HepG2 (cell line): Measurements from ENCODE around the gene ELL. TPM values are rescaled to one million over a fixed set of nuclear protein-coding genes. Genes with fewer than 3 reads are reported as not detected.

Source experiments
- ATAC-seq: fragments of 200-7000 bp; cut with Tn5 transposase; 3 replicates; pipeline ENCODE4 v1.9.1; 2020; ENCODE audit warnings: mild to moderate bottlenecking, moderate library complexity
- BruUV-seq: library from RNA; stranded (reverse); fragments of 400-500 nt; replicated peaks from 2 replicates; lab custom pipeline; 2021; lab: Mats Ljungman, UMichigan
- CTCF ChIA-PET: fragments of 300-600 bp; formaldehyde crosslinking; extraction: SDS; loops from one replicate; lab custom pipeline; 2021; ENCODE audit warnings: low total read pairs, inconsistent platforms, low intra/inter-chr PET ratio; lab: Yijun Ruan, JAX
- POLR2A ChIA-PET: fragments of 350-600 bp; sonication (Branson Sonifier 250); formaldehyde crosslinking; loops from one replicate; lab custom pipeline; 2020; ENCODE audit warnings: antibody characterized with exemption, inconsistent platforms; lab: Yijun Ruan, JAX
- DNase-seq: peaks from one replicate; pipeline ENCODE4 v3.0.0-alpha.2; 2015; ENCODE audit warnings: low spot score
- FAIRE-seq: peaks from 3 replicates; lab custom pipeline; 2011; peaks lifted over from hg19 to GRCh38; lab: Jason Lieb, UNC
- H2AFZ ChIP-seq: one replicate; pipeline ENCODE4 v1.6.1; 2011; ENCODE audit warnings: low read length, inconsistent platforms
- H3K27ac ChIP-seq: fragments of 300-600 bp; 3 replicates; pipeline ENCODE4 v1.8.0; 2011; ENCODE audit warnings: mixed run types, mild to moderate bottlenecking, mixed read lengths, low read length, inconsistent platforms; ENCODE audit not compliant: insufficient read depth; ENCODE audit errors: extremely low read length
- H3K27me3 ChIP-seq, 2 experiments: fragments of 200-600 bp in 1 of 2; 2 replicates in 1 of 2; 3 replicates in 1 of 2; pipeline versions ENCODE4 v1.6.0 to v1.8.0; 2011; ENCODE audit warnings: low read length in 2 of 2, mild to moderate bottlenecking in 2 of 2, moderate library complexity in 2 of 2, inconsistent platforms in 1 of 2; ENCODE audit not compliant: insufficient read depth in 2 of 2, control insufficient read depth in 1 of 2
- H3K36me3 ChIP-seq, 2 experiments: fragments of 200-600 bp in 1 of 2; replicated peaks in 1 of 2; 2 replicates in 1 of 2; 3 replicates in 1 of 2; pipeline versions ENCODE4 v1.5.1 to v1.8.0; 2011; ENCODE audit warnings: low read length in 2 of 2, inconsistent platforms in 1 of 2; ENCODE audit not compliant: insufficient read depth in 2 of 2, control insufficient read depth in 1 of 2
- H3K4me1 ChIP-seq: 2 replicates; pipeline ENCODE4 v1.5.1; 2012; ENCODE audit warnings: low read length, inconsistent platforms; ENCODE audit not compliant: insufficient read depth
- H3K4me2 ChIP-seq: 2 replicates; pipeline ENCODE4 v1.6.0; 2011; ENCODE audit warnings: low read depth, low read length, inconsistent platforms
- H3K4me3 ChIP-seq, 3 experiments: fragments of 200-600 bp in 1 of 3; sonication (generic), shearing (Covaris generic) in 1 of 3; replicated peaks in 1 of 3; 2 replicates each; pipeline ENCODE4 v1.5.1; 2011 to 2016; ENCODE audit warnings: low read length in 3 of 3, inconsistent platforms in 2 of 3, low read depth in 2 of 3, mild to moderate bottlenecking in 2 of 3, control low read depth in 1 of 3, mixed read lengths in 1 of 3; ENCODE audit not compliant: insufficient read depth in 1 of 3
- H3K79me2 ChIP-seq: one replicate; pipeline ENCODE4 v1.6.1; 2011; ENCODE audit warnings: low read length, inconsistent platforms; ENCODE audit not compliant: insufficient read depth
- H3K9ac ChIP-seq: 2 replicates; pipeline ENCODE4 v1.6.0; 2011; ENCODE audit warnings: mild to moderate bottlenecking, low read depth, low read length, inconsistent platforms; ENCODE audit not compliant: insufficient read depth
- H3K9me3 ChIP-seq: 2 replicates; pipeline ENCODE4 v1.5.1; 2012; ENCODE audit warnings: mild to moderate bottlenecking, low read length
- H4K20me1 ChIP-seq: 2 replicates; pipeline ENCODE4 v1.6.0; 2011; ENCODE audit warnings: inconsistent platforms, mild to moderate bottlenecking, low read length, moderate library complexity; ENCODE audit not compliant: insufficient read depth
- AGO1 ChIP-seq: fragments of 200-400 bp; formaldehyde crosslinking; IDR thresholded peaks from 2 replicates; pipeline ENCODE4 v1.6.1; 2017; ENCODE audit warnings: mild to moderate bottlenecking, low read depth, low read length, moderate library complexity; ENCODE audit not compliant: poor library complexity, severe bottlenecking
- AGO2 ChIP-seq: fragments of 200-400 bp; formaldehyde crosslinking; optimal IDR thresholded peaks from 2 replicates; pipeline ENCODE3; 2017; ENCODE audit warnings: mild to moderate bottlenecking, low read depth, low read length, moderate library complexity
- CHD2 ChIP-seq: IDR thresholded peaks from 2 replicates; pipeline ENCODE4 v1.6.1; 2011; ENCODE audit warnings: low read depth, low read length, improper control_type of control experiment
- DNMT1 ChIP-seq: sonication (generic); formaldehyde crosslinking; IDR thresholded peaks from 2 replicates; pipeline ENCODE4 v1.5.1; 2020; ENCODE audit warnings: mild to moderate bottlenecking, missing genetic modification reagents
- FOXP1 ChIP-seq, 2 experiments: fragments of 450-650 bp in 1 of 2; IDR thresholded peaks; 2 replicates each; pipeline ENCODE4 v1.6.1; 2017 to 2018; ENCODE audit warnings: antibody characterized with exemption in 1 of 2
- ZNF282 ChIP-seq: fragments of 450-650 bp; IDR thresholded peaks from 2 replicates; pipeline ENCODE4 v1.6.1; 2018; ENCODE audit not compliant: partially characterized antibody
- WGBS: methylation state at CpG from one replicate; pipeline ENCODE4 v1.1.6; 2017; ENCODE audit warnings: low lambda C conversion rate; 5-methylcytosine and 5-hydroxymethylcytosine counted together
- in situ Hi-C: cut with HindIII; loops from 2 replicates; pipeline ENCODE4 v1.10.0; 2017; ENCODE audit warnings: low pct_unique_long_range_greater_than_20kb; ENCODE audit not compliant: extremely low pct_ligation_motif_present
- intact Hi-C: fragments of 100-400 bp; cut with micrococcal nuclease; formaldehyde crosslinking; loops from one replicate; pipeline ENCODE4 v1.10.0; 2022; ENCODE audit not compliant: unreplicated experiment
- polyA plus RNA-seq, 8 experiments: library from polyadenylated mRNA; depleted of rRNA in 3 of 8; stranded (reverse) in 7 of 8; unstranded in 1 of 8; fragments of >200 nt; fragmentation: Illumina TruSeq in 4 of 8; extraction: Trizol in 4 of 8; gene quantifications; 2 replicates each; pipeline versions ENCODE4 v1.2.1 to v1.2.3, GENCODE V29; 2011 to 2016; ENCODE audit warnings: low read depth in 4 of 8, missing spikeins in 1 of 8, mixed read lengths in 1 of 8; ENCODE audit not compliant: insufficient read depth in 1 of 8
- total RNA-seq, 5 experiments: library from RNA; depleted of rRNA; stranded (reverse); fragments of >200 nt; fragmentation: Illumina TruSeq; extraction: Trizol; gene quantifications; 2 replicates each; pipeline ENCODE4 v1.2.3, GENCODE V29; 2016; ENCODE audit warnings: low read depth in 1 of 5
- TF ChIP-seq, protein P1 (sequence below): sonication (generic); formaldehyde crosslinking; IDR thresholded peaks from 2 replicates; pipeline ENCODE4 v1.9.0; 2022; ENCODE audit warnings: missing genetic modification reagents, mild to moderate bottlenecking, borderline replicate concordance
- TF ChIP-seq, protein P2 (sequence below): sonication (generic); formaldehyde crosslinking; IDR thresholded peaks from 2 replicates; pipeline ENCODE4 v1.4.0; 2020; ENCODE audit warnings: missing genetic modification reagents
- TF ChIP-seq, protein P3 (sequence below): IDR thresholded peaks from 2 replicates; pipeline ENCODE4 v1.6.1; 2012; ENCODE audit warnings: low read depth, low read length, improper control_type of control experiment

The ELL gene
- total and polyA plus RNA-seq, 2 of the 13 experiments (the other 11 are each of a cell fraction or from before 2014, with no cell fraction given): 3.7 to 5.4 TPM

DNA sequence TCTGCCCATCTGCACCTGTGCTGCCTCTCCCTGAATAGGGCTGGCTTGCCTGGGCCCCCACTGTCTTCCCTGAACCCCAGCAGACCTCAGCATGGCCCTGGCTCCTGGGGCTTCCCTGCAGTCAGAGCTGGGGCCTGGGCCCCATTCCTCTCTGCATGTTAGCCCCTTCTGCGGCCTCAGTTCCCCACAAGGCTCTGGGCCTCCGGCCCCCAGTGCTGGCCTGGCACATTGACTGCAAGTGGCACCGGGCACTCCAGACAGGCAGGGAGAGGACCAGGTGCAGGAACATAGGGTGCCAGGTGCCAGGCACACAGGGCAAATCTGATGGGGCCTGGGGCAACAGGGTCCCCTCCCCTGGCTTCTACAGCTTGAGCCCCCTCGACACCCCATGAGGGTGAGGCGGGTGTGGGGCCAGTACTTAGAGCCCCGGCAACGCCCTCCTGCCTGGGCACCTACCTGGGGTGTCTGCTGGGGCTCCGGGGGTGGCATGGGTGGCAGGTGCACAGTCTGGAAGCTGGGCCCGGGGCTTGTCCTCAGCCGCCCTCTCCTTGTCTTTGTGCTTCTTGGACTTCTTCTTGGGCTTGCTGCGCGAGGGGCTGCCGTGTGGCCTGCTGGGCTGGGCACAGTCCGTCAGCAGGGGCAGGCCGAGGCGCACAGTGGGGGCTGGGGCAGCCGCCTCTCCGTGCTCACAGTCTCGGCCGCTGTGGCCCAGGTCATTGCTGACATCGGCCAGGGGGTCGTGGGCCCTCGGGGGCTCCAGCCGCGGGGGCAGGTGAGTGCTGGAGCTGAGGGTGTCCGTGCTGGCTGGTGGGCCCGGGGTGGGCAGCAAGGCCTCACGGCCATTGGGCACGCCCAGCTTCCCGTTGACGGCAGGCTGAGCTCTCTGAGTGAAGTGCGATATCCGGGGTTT lies 71.6 kb downstream of the ELL start (continued):
- TF ChIP-seq, protein P1, sequence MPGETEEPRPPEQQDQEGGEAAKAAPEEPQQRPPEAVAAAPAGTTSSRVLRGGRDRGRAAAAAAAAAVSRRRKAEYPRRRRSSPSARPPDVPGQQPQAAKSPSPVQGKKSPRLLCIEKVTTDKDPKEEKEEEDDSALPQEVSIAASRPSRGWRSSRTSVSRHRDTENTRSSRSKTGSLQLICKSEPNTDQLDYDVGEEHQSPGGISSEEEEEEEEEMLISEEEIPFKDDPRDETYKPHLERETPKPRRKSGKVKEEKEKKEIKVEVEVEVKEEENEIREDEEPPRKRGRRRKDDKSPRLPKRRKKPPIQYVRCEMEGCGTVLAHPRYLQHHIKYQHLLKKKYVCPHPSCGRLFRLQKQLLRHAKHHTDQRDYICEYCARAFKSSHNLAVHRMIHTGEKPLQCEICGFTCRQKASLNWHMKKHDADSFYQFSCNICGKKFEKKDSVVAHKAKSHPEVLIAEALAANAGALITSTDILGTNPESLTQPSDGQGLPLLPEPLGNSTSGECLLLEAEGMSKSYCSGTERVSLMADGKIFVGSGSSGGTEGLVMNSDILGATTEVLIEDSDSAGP: 0 out of 2 replicates have a peak, but pooled peaks have one; percentile 36
- TF ChIP-seq DNMT1 (CRISPR knock-in tag): 0 out of 2 replicates have a peak, but pooled peaks have one; percentile 7
- TF ChIP-seq, protein P2, sequence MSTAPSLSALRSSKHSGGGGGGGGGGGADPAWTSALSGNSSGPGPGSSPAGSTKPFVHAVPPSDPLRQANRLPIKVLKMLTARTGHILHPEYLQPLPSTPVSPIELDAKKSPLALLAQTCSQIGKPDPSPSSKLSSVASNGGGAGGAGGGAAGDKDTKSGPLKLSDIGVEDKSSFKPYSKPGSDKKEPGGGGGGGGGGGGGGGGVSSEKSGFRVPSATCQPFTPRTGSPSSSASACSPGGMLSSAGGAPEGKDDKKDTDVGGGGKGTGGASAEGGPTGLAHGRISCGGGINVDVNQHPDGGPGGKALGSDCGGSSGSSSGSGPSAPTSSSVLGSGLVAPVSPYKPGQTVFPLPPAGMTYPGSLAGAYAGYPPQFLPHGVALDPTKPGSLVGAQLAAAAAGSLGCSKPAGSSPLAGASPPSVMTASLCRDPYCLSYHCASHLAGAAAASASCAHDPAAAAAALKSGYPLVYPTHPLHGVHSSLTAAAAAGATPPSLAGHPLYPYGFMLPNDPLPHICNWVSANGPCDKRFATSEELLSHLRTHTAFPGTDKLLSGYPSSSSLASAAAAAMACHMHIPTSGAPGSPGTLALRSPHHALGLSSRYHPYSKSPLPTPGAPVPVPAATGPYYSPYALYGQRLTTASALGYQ (CRISPR knock-in tag): no peak
- TF ChIP-seq, all 625 proteins: peak for 5

DNA sequence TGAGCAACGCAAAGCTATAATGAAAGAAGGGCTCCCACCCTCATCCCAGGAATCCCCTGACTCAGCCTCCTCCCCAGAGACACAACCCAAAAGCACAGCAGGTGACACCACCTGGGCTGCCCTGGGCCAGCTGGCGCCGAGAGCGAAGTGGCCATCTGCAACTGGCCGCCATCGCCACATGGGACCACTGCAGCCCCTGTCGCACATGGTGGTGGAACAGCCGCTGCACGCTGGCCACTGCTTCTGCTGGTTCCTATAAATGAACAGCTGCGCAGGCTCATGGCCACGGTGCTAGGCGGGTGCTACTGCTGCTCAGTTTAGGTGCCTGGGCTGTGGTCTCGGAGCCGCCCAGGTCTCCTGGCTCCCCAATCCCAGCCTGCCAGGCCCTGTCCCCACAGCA lies 72.3 kb downstream of the ELL start:
- in situ Hi-C loops: no loop called here
- ATAC-seq (no peak), DNase-seq (no peak), FAIRE-seq (no peak)
- peaks cover 37 to 58% of the 10 kb centered on the region in 2 experiments for H3K36me3 ChIP-seq
- H3K9me3 ChIP-seq: no peaks in the 10 kb centered on the region
- intact Hi-C loops: no loop called here
- H3K27ac ChIP-seq: no peak overlapping the region
- H3K27me3 ChIP-seq: no peaks in the 10 kb centered on the region
- CTCF ChIA-PET: no interaction called here
- POLR2A ChIA-PET: no interaction called here
- no peak overlapping the region for H3K4me2 ChIP-seq
- WGBS: 100% methylated on average over 7 of the region's 14 CpGs
- H4K20me1 ChIP-seq: peaks cover 7% of the 10 kb centered on the region; the same call in 1 of the 2 replicates
- H3K4me3 ChIP-seq: no peak overlapping the region
- no peak overlapping the region for H3K9ac ChIP-seq
- no peak overlapping the region for H2AFZ ChIP-seq
- no TSS peak for BruUV-seq
- H3K79me2 ChIP-seq: no peaks in the 10 kb centered on the region
- peaks cover 7% of the 10 kb centered on the region; the same call in 1 of the 2 replicates for H3K4me1 ChIP-seq
- TF ChIP-seq AGO2 (peak; percentile 34), ZNF282 (no peak), FOXP1 (IDR thresholded peaks at IDR 0.05) (no peak), FOXP1 (CRISPR knock-in tag; IDR thresholded peaks at IDR 0.05) (no peak), AGO1 (no peak), CHD2 (no peak)
- TF ChIP-seq, protein P3, sequence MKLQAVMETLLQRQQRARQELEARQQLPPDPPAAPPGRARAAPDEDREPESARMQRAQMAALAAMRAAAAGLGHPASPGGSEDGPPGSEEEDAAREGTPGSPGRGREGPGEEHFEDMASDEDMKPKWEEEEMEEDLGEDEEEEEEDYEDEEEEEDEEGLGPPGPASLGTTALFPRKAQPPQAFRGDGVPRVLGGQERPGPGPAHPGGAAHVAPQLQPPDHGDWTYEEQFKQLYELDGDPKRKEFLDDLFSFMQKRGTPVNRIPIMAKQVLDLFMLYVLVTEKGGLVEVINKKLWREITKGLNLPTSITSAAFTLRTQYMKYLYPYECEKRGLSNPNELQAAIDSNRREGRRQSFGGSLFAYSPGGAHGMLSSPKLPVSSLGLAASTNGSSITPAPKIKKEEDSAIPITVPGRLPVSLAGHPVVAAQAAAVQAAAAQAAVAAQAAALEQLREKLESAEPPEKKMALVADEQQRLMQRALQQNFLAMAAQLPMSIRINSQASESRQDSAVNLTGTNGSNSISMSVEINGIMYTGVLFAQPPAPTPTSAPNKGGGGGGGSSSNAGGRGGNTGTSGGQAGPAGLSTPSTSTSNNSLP: no peak
